ENCODE results near the gene PEX5. TPM values are rescaled to one million over a fixed set of nuclear protein-coding genes. Genes with fewer than 3 reads are reported as not detected.
"Not testable (repeated sequence)": the region's sequence is repeated elsewhere in the genome, so short reads cannot be mapped to it uniquely, and the experiment has no call there.

Gene PEX5
- polyA plus RNA-seq, 1 donor (not counting 4 experiments of a cell fraction or from before 2014, with no cell fraction given) = 14.4 TPM

DNA sequence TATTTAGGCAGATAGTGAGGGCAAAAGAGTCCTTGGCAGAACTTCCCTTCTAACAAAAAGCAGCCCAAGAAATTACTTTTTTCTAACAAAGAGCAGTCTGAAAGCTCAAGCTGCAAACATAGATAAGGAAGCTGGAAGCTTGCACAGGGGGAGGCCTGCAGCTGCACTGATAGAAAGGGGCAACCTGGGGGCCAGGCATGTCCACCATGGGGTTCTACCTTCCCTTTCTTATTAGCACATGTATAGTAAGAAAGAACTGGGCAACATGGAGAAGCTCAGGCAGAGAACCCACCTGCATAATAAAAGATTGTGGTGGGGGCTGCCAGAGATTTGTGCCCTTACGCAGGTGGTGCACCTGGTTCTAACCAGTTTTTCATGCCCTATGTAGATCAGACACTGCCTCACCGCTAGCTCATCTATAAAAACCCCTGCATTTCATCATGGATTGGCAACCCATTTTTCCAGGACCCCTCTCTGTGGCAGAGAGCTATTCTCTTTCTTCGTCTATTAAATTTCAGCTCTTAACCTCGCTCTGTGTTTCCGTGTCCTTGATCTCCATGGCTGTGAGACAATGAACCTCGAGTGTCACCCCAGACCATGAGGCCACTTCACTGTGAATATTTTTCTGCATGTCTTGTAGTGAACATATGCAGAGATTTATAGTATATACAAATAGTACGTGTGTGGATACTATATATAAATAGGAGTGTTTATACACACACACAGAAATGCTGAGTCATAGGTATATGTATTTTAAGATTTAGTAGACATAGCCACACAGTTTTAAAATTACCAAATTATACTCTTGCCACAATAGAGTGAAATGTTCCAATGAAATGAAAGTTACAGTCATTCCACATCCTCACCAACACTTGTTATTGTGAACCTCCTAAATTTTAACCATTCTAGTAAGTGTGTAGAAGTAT lies 53.0 kb downstream of the PEX5 start:
- Histone ChIP-seq H3K4me1 (ENCODE audit: control insufficient read depth, extremely low read depth, insufficient read depth, low read length) (no peaks in the 10 kb centered on the region), H3K79me2 (ENCODE audit: control insufficient read depth, insufficient read depth, low read length) (no peaks in the 10 kb centered on the region), H4K20me1 (ENCODE audit: control insufficient read depth, extremely low read depth, insufficient read depth, low read length) (no peaks in the 10 kb centered on the region), H3K9me1 (ENCODE audit: control insufficient read depth, extremely low read depth, insufficient read depth, low read length) (no peaks in the 10 kb centered on the region), H3K4me2 (ENCODE audit: control insufficient read depth, extremely low read depth, insufficient read depth, low read depth, low read length) (no peak overlapping the region), H3K4me3 (ENCODE audit: control insufficient read depth in 2 of 3, extremely low read depth in 1 of 3, insufficient read depth in 2 of 3, low read depth in 1 of 3, low read length in 3 of 3) (no peak overlapping the region), H3K9ac (ENCODE audit: control insufficient read depth, extremely low read depth, insufficient read depth, low read length) (no peak overlapping the region), H3K27ac (ENCODE audit: control insufficient read depth, insufficient read depth, low read length) (no peak overlapping the region), H3K36me3 (ENCODE audit: control insufficient read depth in 2 of 2, extremely low read depth in 1 of 2, insufficient read depth in 2 of 2, low read length in 2 of 2) (no peaks in the 10 kb centered on the region), H3K9me3 (ENCODE audit: control insufficient read depth, low read depth, low read length) (no peaks in the 10 kb centered on the region), H3K27me3 (ENCODE audit: control insufficient read depth, extremely low read depth, insufficient read depth, low read length) (no peaks in the 10 kb centered on the region), H2AFZ (ENCODE audit: control insufficient read depth, low read length) (no peak overlapping the region)
- DNase-seq (ENCODE audit: low read depth, low spot score) (no peak), FAIRE-seq (no peak)
- dilution Hi-C loops (cut with MboI; ENCODE audit: extremely low pct_ligation_motif_present, low sequenced_read_pairs) = no loop called here
- no peak for TF ChIP-seq CTCF (optimal IDR thresholded peaks at IDR 0.05 in 1 of 3, IDR thresholded peaks at IDR 0.05 in 1 of 3, conservative IDR thresholded peaks at IDR 0.05 in 1 of 3; ENCODE audit: extremely low read depth in 1 of 3, insufficient read depth in 2 of 3, low read length in 3 of 3)
- no peak for TF ChIP-seq EZH2 (IDR thresholded peaks at IDR 0.05; ENCODE audit: low read length)

DNA sequence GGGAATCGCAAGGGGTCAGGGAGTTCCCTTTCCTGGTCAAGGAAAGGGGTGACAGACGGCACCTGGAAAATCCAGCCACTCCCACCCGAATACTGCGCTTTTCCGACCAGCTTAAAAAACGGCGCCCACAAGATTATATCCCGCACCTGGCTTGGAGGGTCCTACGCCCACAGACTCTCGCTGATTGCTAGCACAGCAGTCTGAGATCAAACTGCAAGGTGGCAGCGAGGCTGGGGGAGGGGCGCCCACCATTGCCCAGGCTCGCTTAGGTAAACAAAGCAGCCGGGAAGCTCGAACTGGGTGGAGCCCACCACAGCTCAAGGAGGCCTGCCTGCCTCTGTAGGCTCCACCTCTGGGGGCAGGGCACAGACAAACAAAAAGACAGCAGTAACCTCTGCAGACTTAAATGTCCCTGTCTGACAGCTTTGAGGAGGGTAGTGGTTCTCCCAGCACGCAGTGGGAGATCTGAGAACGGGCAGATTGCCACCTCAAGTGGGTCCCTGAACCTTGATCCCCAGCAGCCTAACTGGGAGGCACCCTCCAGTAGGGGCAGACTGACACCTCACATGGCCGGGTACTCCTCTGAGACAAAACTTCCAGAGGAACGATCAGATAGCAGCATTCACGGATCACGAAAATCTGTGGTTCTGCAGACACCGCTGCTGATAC lies 62.0 kb downstream of the PEX5 start:
- H3K9ac ChIP-seq (ENCODE audit: control insufficient read depth, extremely low read depth, insufficient read depth, low read length); H3K27me3 ChIP-seq (ENCODE audit: control insufficient read depth, extremely low read depth, insufficient read depth, low read length); H3K36me3 ChIP-seq (ENCODE audit: control insufficient read depth in 2 of 2, extremely low read depth in 1 of 2, insufficient read depth in 2 of 2, low read length in 2 of 2); FAIRE-seq; dilution Hi-C loops (cut with MboI; ENCODE audit: extremely low pct_ligation_motif_present, low sequenced_read_pairs); H3K4me3 ChIP-seq (ENCODE audit: control insufficient read depth in 2 of 3, extremely low read depth in 1 of 3, insufficient read depth in 2 of 3, low read depth in 1 of 3, low read length in 3 of 3); H3K9me3 ChIP-seq (ENCODE audit: control insufficient read depth, low read depth, low read length); H4K20me1 ChIP-seq (ENCODE audit: control insufficient read depth, extremely low read depth, insufficient read depth, low read length); DNase-seq (ENCODE audit: low read depth, low spot score); H3K9me1 ChIP-seq (ENCODE audit: control insufficient read depth, extremely low read depth, insufficient read depth, low read length); H2AFZ ChIP-seq (ENCODE audit: control insufficient read depth, low read length); H3K4me1 ChIP-seq (ENCODE audit: control insufficient read depth, extremely low read depth, insufficient read depth, low read length); H3K27ac ChIP-seq (ENCODE audit: control insufficient read depth, insufficient read depth, low read length); H3K79me2 ChIP-seq (ENCODE audit: control insufficient read depth, insufficient read depth, low read length); H3K4me2 ChIP-seq (ENCODE audit: control insufficient read depth, extremely low read depth, insufficient read depth, low read depth, low read length): not testable (repeated sequence)

All from keratinocyte (primary cell).